Fibroblast of lung (primary cell): ENCODE data around the gene SIKE1. TPM values are rescaled to one million over a fixed set of nuclear protein-coding genes. Genes with fewer than 3 reads are reported as not detected.

ENCODE experiments used
- DNase-seq, 2 donors: peaks; one replicate each; pipeline versions ENCODE4 v3.0.0 to v3.0.0-alpha.2; 2010; ENCODE audit warnings: low read depth in 2 of 2
- H2AFZ ChIP-seq: 2 replicates; pipeline ENCODE4 v1.5.1; 2012; ENCODE audit warnings: low read length, control low read depth, inconsistent platforms
- H3K27ac ChIP-seq: 2 replicates; pipeline ENCODE4 v1.5.1; 2011; ENCODE audit warnings: low read length, control low read depth; ENCODE audit not compliant: insufficient read depth
- H3K27me3 ChIP-seq: 2 replicates; pipeline ENCODE4 v1.5.1; 2011; ENCODE audit warnings: mild to moderate bottlenecking, low read length; ENCODE audit not compliant: control insufficient read depth, insufficient read depth
- H3K36me3 ChIP-seq: 2 replicates; pipeline ENCODE4 v1.5.1; 2011; ENCODE audit warnings: low read length; ENCODE audit not compliant: control insufficient read depth, insufficient read depth
- H3K4me1 ChIP-seq: 2 replicates; pipeline ENCODE4 v1.5.1; 2011; ENCODE audit warnings: low read length; ENCODE audit not compliant: control insufficient read depth, insufficient read depth; ENCODE audit errors: extremely low read depth
- H3K4me2 ChIP-seq: 2 replicates; pipeline ENCODE4 v1.5.1; 2011; ENCODE audit warnings: low read length, control low read depth; ENCODE audit not compliant: insufficient read depth; ENCODE audit errors: extremely low read depth
- H3K4me3 ChIP-seq, 4 experiments: fragments of 200-600 bp in 1 of 4; sonication (generic) in 1 of 4; replicated peaks in 1 of 4; 2 replicates each; pipeline ENCODE4 v1.5.1; 2011 to 2016; ENCODE audit warnings: low read length in 4 of 4, low read depth in 3 of 4, mild to moderate bottlenecking in 3 of 4, control low read depth in 2 of 4, inconsistent platforms in 1 of 4, mixed read lengths in 1 of 4; ENCODE audit not compliant: insufficient read depth in 1 of 4; ENCODE audit errors: control extremely low read depth in 1 of 4
- H3K79me2 ChIP-seq: 2 replicates; pipeline ENCODE4 v1.5.1; 2012; ENCODE audit warnings: mild to moderate bottlenecking, low read length, inconsistent platforms; ENCODE audit not compliant: control insufficient read depth, insufficient read depth
- H3K9ac ChIP-seq: 2 replicates; pipeline ENCODE4 v1.5.1; 2011; ENCODE audit warnings: mild to moderate bottlenecking, low read length, control low read depth; ENCODE audit not compliant: insufficient read depth
- H3K9me3 ChIP-seq: 2 replicates; pipeline ENCODE4 v1.5.1; 2012; ENCODE audit warnings: low read depth, low read length; ENCODE audit not compliant: control insufficient read depth, insufficient read depth
- H4K20me1 ChIP-seq: 2 replicates; pipeline ENCODE4 v1.5.1; 2011; ENCODE audit warnings: low read length; ENCODE audit not compliant: control insufficient read depth, insufficient read depth; ENCODE audit errors: extremely low read depth
- EZH2 ChIP-seq: IDR thresholded peaks from 2 replicates; pipeline ENCODE4 v1.5.1; 2012; ENCODE audit warnings: low read length, control low read depth, mild to moderate bottlenecking; ENCODE audit errors: missing control alignments
- polyA plus RNA-seq, 2 donors: library from polyadenylated mRNA; depleted of rRNA in 1 of 2; stranded (reverse) in 1 of 2; unstranded in 1 of 2; fragments of >200 nt; gene quantifications; 2 replicates each; pipeline ENCODE4 v1.2.1, GENCODE V29; 2011 to 2012; ENCODE audit warnings: missing spikeins in 1 of 2
- total RNA-seq: library from RNA; depleted of rRNA; stranded (reverse); fragments of >200 nt; gene quantifications from 2 replicates; pipeline ENCODE4 v1.2.1, GENCODE V29; 2014
- TF ChIP-seq, protein P1 (sequence below), 2 donors: IDR thresholded peaks in 1 of 2; conservative IDR thresholded peaks in 1 of 2; 1 replicate in 1 of 2; 2 replicates in 1 of 2; pipeline ENCODE4 v1.5.1; 2011 to 2012; ENCODE audit warnings: low read length in 2 of 2, control low read depth in 1 of 2, inconsistent platforms in 1 of 2, low read depth in 1 of 2, mild to moderate bottlenecking in 1 of 2

SIKE1 gene
- total and polyA plus RNA-seq, 2 donors (not counting 1 experiment from before 2014, with no cell fraction given), result 48.8 to 69.5 TPM

GRCh38 chr1:114740331-114740730 lies 40.2 kb downstream of the SIKE1 start:
- no peak for DNase-seq
- Histone ChIP-seq H3K9me3 (no peaks in the 10 kb centered on the region), H3K9ac (no peak overlapping the region), H3K4me2 (no peak overlapping the region), H3K27me3 (no peaks in the 10 kb centered on the region), H3K27ac (no peak overlapping the region), H3K79me2 (peaks cover 72% of the 10 kb centered on the region), H3K36me3 (peaks cover 6% of the 10 kb centered on the region), H3K4me3 (no peak overlapping the region), H3K4me1 (no peaks in the 10 kb centered on the region), H2AFZ (no peak overlapping the region), H4K20me1 (no peaks in the 10 kb centered on the region)
- TF ChIP-seq, protein P1, sequence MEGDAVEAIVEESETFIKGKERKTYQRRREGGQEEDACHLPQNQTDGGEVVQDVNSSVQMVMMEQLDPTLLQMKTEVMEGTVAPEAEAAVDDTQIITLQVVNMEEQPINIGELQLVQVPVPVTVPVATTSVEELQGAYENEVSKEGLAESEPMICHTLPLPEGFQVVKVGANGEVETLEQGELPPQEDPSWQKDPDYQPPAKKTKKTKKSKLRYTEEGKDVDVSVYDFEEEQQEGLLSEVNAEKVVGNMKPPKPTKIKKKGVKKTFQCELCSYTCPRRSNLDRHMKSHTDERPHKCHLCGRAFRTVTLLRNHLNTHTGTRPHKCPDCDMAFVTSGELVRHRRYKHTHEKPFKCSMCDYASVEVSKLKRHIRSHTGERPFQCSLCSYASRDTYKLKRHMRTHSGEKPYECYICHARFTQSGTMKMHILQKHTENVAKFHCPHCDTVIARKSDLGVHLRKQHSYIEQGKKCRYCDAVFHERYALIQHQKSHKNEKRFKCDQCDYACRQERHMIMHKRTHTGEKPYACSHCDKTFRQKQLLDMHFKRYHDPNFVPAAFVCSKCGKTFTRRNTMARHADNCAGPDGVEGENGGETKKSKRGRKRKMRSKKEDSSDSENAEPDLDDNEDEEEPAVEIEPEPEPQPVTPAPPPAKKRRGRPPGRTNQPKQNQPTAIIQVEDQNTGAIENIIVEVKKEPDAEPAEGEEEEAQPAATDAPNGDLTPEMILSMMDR (conservative IDR thresholded peaks at IDR 0.05 in 1 of 2, IDR thresholded peaks at IDR 0.05 in 1 of 2; ENCODE audit: low read depth in 1 of 2, low read length in 2 of 2), result no peak
- TF ChIP-seq EZH2, result no peak

DNA sequence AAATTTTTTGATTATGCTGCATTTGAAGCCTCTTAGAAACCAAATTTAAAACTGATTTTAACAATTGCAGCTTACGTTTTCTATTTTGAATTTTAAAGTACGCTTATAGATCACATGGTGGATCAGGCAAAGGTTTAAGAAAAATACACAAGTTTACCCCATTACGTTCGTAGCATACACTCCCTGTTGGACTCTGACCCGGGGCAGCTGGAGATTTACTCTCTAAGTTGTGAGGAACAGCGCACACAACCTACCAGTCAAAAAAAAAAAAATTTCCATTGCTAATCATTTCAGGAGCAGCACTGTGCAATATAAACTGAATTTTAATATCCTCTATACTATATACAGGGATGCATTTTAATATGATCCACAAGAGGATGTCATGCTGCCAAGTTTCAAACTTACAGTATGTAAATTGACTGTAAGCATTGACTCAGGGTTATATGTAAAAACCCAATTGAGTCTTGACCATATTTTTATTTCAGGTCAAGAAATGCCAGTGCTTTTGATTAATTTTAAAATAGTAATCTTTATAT lies 43.1 kb downstream of the SIKE1 start:
- no peak for TF ChIP-seq EZH2
- TF ChIP-seq, protein P1 (conservative IDR thresholded peaks at IDR 0.05 in 1 of 2, IDR thresholded peaks at IDR 0.05 in 1 of 2; ENCODE audit: low read depth in 1 of 2, low read length in 2 of 2), result no peak
- Histone ChIP-seq H3K79me2 (peaks cover 42% of the 10 kb centered on the region), H3K27ac (no peak overlapping the region), H3K27me3 (no peaks in the 10 kb centered on the region), H3K9me3 (no peaks in the 10 kb centered on the region), H3K36me3 (peaks cover 6% of the 10 kb centered on the region), H3K4me3 (no peak overlapping the region), H3K9ac (no peak overlapping the region), H3K4me1 (no peaks in the 10 kb centered on the region), H3K4me2 (no peak overlapping the region), H2AFZ (no peak overlapping the region), H4K20me1 (no peaks in the 10 kb centered on the region)
- no peak for DNase-seq

DNA sequence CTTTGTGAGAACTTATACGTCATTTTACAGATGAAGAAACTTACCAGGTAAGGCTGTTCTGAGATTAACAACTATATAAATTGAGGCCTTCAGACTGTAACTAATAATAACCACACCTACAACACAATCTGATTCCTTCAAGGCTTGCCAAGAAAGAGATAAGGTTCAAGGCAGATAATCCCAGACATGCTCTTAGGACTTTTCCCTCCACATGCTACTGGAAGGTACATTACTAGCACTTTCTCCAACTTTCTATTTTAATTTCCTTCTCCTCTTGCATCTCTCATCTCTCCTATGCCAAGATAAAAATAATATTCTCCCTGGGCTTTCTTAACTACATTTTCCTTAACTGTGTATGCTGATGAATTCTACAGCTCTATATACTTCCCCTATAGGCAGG lies 45.0 kb downstream of the SIKE1 start:
- H4K20me1 ChIP-seq, result no peaks in the 10 kb centered on the region
- no peak overlapping the region for H2AFZ ChIP-seq
- no peak overlapping the region for H3K9ac ChIP-seq
- DNase-seq, result no peak
- H3K4me2 ChIP-seq, result no peak overlapping the region
- H3K4me1 ChIP-seq, result no peaks in the 10 kb centered on the region
- no peak for TF ChIP-seq EZH2
- TF ChIP-seq, protein P1 (conservative IDR thresholded peaks at IDR 0.05 in 1 of 2, IDR thresholded peaks at IDR 0.05 in 1 of 2; ENCODE audit: low read depth in 1 of 2, low read length in 2 of 2), result no peak
- H3K79me2 ChIP-seq, result peaks cover 23% of the 10 kb centered on the region
- no peak overlapping the region for H3K27ac ChIP-seq
- no peaks in the 10 kb centered on the region for H3K27me3 ChIP-seq
- no peaks in the 10 kb centered on the region for H3K9me3 ChIP-seq
- H3K36me3 ChIP-seq, result peaks cover 8% of the 10 kb centered on the region
- H3K4me3 ChIP-seq, result no peak overlapping the region
